Keratinocyte (primary cell): ENCODE data around the gene SAMM50. TPM values are rescaled to one million over a fixed set of nuclear protein-coding genes. Genes with fewer than 3 reads are reported as not detected.

Experiments
- DNase-seq: peaks from one replicate; pipeline ENCODE4 v3.0.0-alpha.2; 2011; ENCODE audit warnings: low read depth, missing footprints, low spot score
- FAIRE-seq: peaks from 2 replicates; lab custom pipeline; 2011; peaks lifted over from hg19 to GRCh38; lab: Jason Lieb, UNC
- H2AFZ ChIP-seq: 2 replicates; pipeline ENCODE4 v1.6.0; 2012; ENCODE audit warnings: low read length, control low read depth, inconsistent platforms; ENCODE audit not compliant: control insufficient read depth
- H3K27ac ChIP-seq: 2 replicates; pipeline ENCODE4 v1.5.1; 2011; ENCODE audit warnings: low read length; ENCODE audit not compliant: control insufficient read depth, insufficient read depth
- H3K27me3 ChIP-seq: 3 replicates; pipeline ENCODE4 v1.6.0; 2011; ENCODE audit warnings: low read length; ENCODE audit not compliant: control insufficient read depth, insufficient read depth; ENCODE audit errors: extremely low read depth
- H3K36me3 ChIP-seq, 2 experiments: 2 replicates in 1 of 2; 3 replicates in 1 of 2; pipeline ENCODE4 v1.5.1; 2011; ENCODE audit warnings: low read length in 2 of 2, mild to moderate bottlenecking in 1 of 2; ENCODE audit not compliant: control insufficient read depth in 2 of 2, insufficient read depth in 2 of 2; ENCODE audit errors: extremely low read depth in 1 of 2
- H3K4me1 ChIP-seq: 3 replicates; pipeline ENCODE4 v1.5.1; 2011; ENCODE audit warnings: low read length; ENCODE audit not compliant: control insufficient read depth, insufficient read depth; ENCODE audit errors: extremely low read depth
- H3K4me2 ChIP-seq: 3 replicates; pipeline ENCODE4 v1.6.0; 2011; ENCODE audit warnings: low read depth, low read length; ENCODE audit not compliant: control insufficient read depth, insufficient read depth; ENCODE audit errors: extremely low read depth
- H3K4me3 ChIP-seq, 3 experiments: fragments of 200-600 bp in 1 of 3; sonication (generic) in 1 of 3; 2 replicates in 2 of 3; 3 replicates in 1 of 3; pipeline ENCODE4 v1.5.1; 2011 to 2016; ENCODE audit warnings: low read length in 3 of 3, mild to moderate bottlenecking in 3 of 3, control low read depth in 2 of 3, inconsistent platforms in 1 of 3, low read depth in 1 of 3, mixed read lengths in 1 of 3, mixed run types in 1 of 3, moderate library complexity in 1 of 3; ENCODE audit not compliant: control insufficient read depth in 2 of 3, insufficient read depth in 2 of 3; ENCODE audit errors: extremely low read depth in 1 of 3
- H3K79me2 ChIP-seq: 2 replicates; pipeline ENCODE4 v1.6.0; 2012; ENCODE audit warnings: low read length; ENCODE audit not compliant: control insufficient read depth, insufficient read depth
- H3K9ac ChIP-seq: 3 replicates; pipeline ENCODE4 v1.6.0; 2011; ENCODE audit warnings: low read length; ENCODE audit not compliant: control insufficient read depth, insufficient read depth; ENCODE audit errors: extremely low read depth
- H3K9me1 ChIP-seq: 3 replicates; pipeline ENCODE4 v1.6.0; 2011; ENCODE audit warnings: low read length; ENCODE audit not compliant: control insufficient read depth, insufficient read depth; ENCODE audit errors: extremely low read depth
- H3K9me3 ChIP-seq: 2 replicates; pipeline ENCODE4 v1.5.1; 2012; ENCODE audit warnings: low read depth, low read length; ENCODE audit not compliant: control insufficient read depth
- H4K20me1 ChIP-seq: 3 replicates; pipeline ENCODE4 v1.6.0; 2011; ENCODE audit warnings: low read length; ENCODE audit not compliant: control insufficient read depth, insufficient read depth; ENCODE audit errors: extremely low read depth
- CTCF ChIP-seq, 3 experiments: IDR thresholded peaks in 1 of 3; conservative IDR thresholded peaks in 1 of 3; optimal IDR thresholded peaks in 1 of 3; 2 replicates in 2 of 3; 3 replicates in 1 of 3; pipeline versions ENCODE3 to v1.5.1; 2011; ENCODE audit warnings: low read length in 3 of 3, mild to moderate bottlenecking in 3 of 3, moderate library complexity in 2 of 3, control low read depth in 1 of 3, inconsistent platforms in 1 of 3; ENCODE audit not compliant: insufficient read depth in 2 of 3; ENCODE audit errors: extremely low read depth in 1 of 3
- EZH2 ChIP-seq: IDR thresholded peaks from one replicate; pipeline ENCODE4 v1.6.1; 2012; ENCODE audit warnings: inconsistent platforms, mild to moderate bottlenecking, low read length, moderate library complexity
- dilution Hi-C: fragments of 300-500 bp; cut with MboI; formaldehyde crosslinking; loops from one replicate; pipeline ENCODE4 v1.7.0; 2020; ENCODE audit warnings: low sequenced_read_pairs; ENCODE audit not compliant: extremely low pct_ligation_motif_present
- polyA plus RNA-seq, 5 experiments: library from polyadenylated mRNA; depleted of rRNA in 3 of 5; stranded (reverse) in 3 of 5; stranded (forward) in 1 of 5; unstranded in 1 of 5; fragments of >200 nt; gene quantifications; 1 replicate in 1 of 5; 2 replicates in 3 of 5; 3 replicates in 1 of 5; pipeline versions ENCODE4 v1.2.1 to v1.2.3, GENCODE V29; 2011 to 2012; ENCODE audit warnings: missing spikeins in 2 of 5, low read depth in 1 of 5, low replicate concordance in 1 of 5

The SAMM50 gene
- polyA plus RNA-seq, 1 donor (not counting 4 experiments of a cell fraction or from before 2014, with no cell fraction given): 54.6 TPM

DNA sequence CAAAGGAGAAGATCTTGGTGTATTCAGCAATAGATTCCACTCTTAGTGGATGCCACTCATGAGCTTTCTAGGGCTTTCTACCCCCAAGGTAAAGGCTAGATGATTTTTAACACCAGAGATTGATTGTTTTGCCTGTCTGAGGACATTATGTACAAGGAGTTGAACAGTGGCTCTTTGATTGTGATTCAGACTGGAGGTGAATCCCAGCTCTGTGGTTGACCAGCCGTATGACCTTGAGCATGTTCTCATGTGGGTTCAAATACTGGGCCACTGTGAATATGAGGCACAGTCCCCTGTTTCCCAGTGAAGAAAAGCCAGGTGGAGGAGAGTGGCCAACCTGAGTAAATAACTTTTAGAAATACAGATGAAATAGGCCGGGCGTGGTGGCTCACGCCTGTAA lies 44.9 kb downstream of the SAMM50 start:
- FAIRE-seq (no peak), DNase-seq (no peak)
- TF ChIP-seq EZH2 (no peak), CTCF (optimal IDR thresholded peaks at IDR 0.05 in 1 of 3, IDR thresholded peaks at IDR 0.05 in 1 of 3, conservative IDR thresholded peaks at IDR 0.05 in 1 of 3; ENCODE audit: extremely low read depth in 1 of 3, insufficient read depth in 2 of 3, low read length in 3 of 3) (no peak)
- Histone ChIP-seq H3K4me2 (no peak overlapping the region), H3K27ac (no peak overlapping the region), H3K27me3 (no peaks in the 10 kb centered on the region), H4K20me1 (peaks cover 3% of the 10 kb centered on the region), H3K9me1 (no peaks in the 10 kb centered on the region), H3K9ac (no peak overlapping the region), H3K9me3 (no peaks in the 10 kb centered on the region), H3K4me3 (no peak overlapping the region), H2AFZ (no peak overlapping the region), H3K79me2 (no peaks in the 10 kb centered on the region), H3K4me1 (no peaks in the 10 kb centered on the region), H3K36me3 (peaks cover 18 to 20% of the 10 kb centered on the region in 2 experiments)
- dilution Hi-C loops: no loop called here

DNA sequence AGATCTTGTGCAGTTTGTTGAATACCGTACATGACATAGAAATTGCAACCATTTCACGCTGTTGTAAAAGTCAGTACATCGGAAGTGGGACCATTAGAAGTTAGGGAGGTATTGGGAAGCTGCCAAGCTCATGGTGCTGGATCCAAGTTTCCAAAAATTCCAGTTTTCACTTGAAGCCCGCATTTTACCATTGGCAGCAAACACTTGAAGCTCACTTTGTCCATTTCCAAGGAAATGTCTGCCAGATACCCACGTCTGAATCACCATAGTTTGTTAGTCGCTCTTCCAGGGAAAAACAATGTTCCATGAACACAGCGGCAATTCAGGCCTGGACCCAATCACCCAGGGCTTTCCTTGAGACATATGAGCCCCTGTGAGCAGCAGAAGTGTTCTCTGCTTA lies 46.3 kb downstream of the SAMM50 start:
- TF ChIP-seq EZH2 (no peak), CTCF (optimal IDR thresholded peaks at IDR 0.05 in 1 of 3, IDR thresholded peaks at IDR 0.05 in 1 of 3, conservative IDR thresholded peaks at IDR 0.05 in 1 of 3; ENCODE audit: extremely low read depth in 1 of 3, insufficient read depth in 2 of 3, low read length in 3 of 3) (no peak)
- H3K27me3 ChIP-seq: no peaks in the 10 kb centered on the region
- no peak overlapping the region for H3K4me2 ChIP-seq
- no peak for DNase-seq
- no peak overlapping the region for H3K27ac ChIP-seq
- no peak overlapping the region for H3K9ac ChIP-seq
- peaks cover 10 to 17% of the 10 kb centered on the region in 2 experiments for H3K36me3 ChIP-seq
- dilution Hi-C loops: no loop called here
- no peaks in the 10 kb centered on the region for H3K9me3 ChIP-seq
- H4K20me1 ChIP-seq: peaks cover 3% of the 10 kb centered on the region
- H3K4me1 ChIP-seq: no peaks in the 10 kb centered on the region
- no peaks in the 10 kb centered on the region for H3K9me1 ChIP-seq
- H3K79me2 ChIP-seq: no peaks in the 10 kb centered on the region
- no peak for FAIRE-seq
- no peak overlapping the region for H3K4me3 ChIP-seq
- no peak overlapping the region for H2AFZ ChIP-seq
